HG02763 (cell line): ENCODE data around the gene FLNB.

Experiments
- ATAC-seq: cut with Tn5 transposase; IDR thresholded peaks from one replicate; pipeline ENCODE4 v1.9.1; 2021; ENCODE audit warnings: mild to moderate bottlenecking, moderate library complexity; ENCODE audit not compliant: unreplicated experiment

Gene FLNB

DNA sequence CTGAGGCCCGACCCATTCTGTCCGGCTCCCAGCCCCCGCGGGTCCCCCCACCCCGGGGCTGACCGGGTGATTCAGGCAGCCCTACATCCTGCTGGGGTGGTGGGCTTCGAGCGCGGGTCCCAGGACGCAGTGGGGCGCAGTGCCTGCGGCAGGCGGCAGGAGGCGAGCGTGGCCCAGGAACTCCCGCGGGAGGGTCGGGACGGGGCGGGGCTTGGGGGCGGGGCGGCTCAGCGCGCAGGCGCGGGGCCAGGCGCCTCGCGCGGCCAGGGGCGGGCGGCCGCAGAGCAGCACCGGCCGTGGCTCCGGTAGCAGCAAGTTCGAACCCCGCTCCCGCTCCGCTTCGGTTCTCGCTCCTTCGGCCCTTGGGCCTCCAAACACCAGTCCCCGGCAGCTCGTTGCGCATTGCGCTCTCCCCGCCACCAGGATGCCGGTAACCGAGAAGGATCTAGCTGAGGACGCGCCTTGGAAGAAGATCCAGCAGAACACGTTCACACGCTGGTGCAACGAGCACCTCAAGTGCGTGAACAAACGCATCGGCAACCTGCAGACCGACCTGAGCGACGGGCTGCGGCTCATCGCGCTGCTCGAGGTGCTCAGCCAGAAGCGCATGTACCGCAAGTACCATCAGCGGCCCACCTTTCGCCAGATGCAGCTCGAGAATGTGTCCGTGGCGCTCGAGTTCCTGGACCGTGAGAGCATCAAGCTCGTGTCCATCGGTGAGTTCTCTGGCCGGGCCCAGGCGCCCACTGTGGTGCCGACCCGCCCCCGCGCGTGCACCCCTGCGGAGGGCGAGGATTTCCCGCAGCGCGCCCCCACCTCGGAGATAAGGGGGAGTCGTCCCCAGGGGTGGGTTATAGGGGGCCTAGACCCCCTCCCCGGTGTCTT, at the start of gene FLNB:
Gene FLNB, plus strand, starts transcription at position 282 of the 885 bp plus-strand sequence. Its CDS starts 143 bp downstream, at position 425.
- ATAC-seq, result peak; percentile 59

- no peak for ATAC-seq
Measured at GRCh38 chr3:57958642-57959422, 49.4 kb upstream of the FLNB start.

DNA sequence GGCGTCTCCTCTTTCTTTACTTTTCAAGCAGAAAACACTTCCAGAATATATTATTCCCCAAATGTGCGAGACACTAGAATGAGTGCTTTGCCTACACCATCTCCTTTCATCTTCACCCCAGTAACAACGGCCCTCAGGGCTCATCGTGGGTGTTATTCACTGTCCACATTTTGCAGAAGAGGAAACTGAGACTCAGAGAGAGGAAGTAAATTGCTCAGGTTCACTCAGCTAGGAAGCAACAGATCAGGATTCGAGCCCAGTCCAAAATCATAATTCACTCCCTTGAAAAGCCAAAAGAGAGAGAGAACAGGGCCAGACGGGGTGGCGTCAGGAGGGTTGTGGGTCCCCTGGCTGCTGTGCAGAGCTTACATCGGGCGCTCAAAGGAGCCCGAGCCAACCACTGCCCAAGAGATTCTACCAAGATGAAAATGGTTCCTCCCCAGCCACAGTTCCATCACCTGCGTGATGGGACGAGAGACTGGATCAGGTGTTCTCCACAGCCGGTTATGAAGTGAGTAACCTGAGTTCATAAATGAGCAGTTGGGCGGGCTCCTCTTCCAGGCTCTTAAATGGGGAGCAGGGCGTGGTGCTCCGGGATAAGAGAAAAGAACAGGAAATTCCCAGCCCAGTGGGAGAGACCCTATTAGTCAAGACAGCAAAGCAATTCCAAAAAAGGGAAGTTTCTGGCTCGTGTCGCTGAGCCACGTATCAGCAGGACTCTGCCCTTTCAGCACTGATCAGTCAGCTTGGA, 48.6 kb upstream of the FLNB start:
- ATAC-seq, result no peak

DNA sequence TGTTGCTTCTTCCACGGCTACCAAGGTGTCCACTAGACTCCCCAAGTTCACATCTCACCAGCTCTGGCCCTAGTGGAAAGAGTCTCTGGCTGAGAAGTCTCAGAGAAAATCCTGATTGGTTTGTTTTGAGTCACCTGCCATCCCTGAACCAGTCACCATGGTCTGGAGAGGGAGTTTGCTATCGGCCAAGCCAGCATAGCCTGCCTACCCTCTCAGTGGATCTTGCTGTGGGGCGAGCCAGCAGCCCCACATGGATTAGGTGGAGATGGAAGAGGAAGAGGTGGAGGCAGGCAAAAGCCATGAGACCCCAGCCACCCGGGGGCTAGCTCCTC, 48.1 kb upstream of the FLNB start:
- ATAC-seq, result no peak

GRCh38 chr3:57961177-57961827, 46.9 kb upstream of the FLNB start:
- no peak for ATAC-seq

- ATAC-seq, result no peak
Measured at GRCh38 chr3:57961828-57962447, 46.3 kb upstream of the FLNB start.

DNA sequence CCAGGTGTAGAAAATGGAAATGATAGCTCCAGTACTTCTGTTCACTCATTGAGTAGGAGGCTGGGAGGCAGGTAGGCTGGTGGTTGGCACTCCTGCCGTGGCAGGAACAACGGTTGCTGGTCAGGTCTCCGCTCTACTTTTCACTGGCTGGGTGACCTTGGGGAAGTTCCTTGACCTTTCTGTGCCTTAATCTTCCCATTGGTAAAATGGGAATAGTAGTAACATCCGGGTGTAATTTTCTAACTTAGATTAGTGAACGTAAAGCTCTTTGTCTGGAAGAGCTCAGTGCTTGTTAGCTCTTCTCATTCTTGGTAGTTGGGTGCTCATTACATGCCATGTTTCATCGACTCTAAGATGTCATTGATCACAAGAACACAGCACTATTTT, 45.8 kb upstream of the FLNB start:
- no peak for ATAC-seq

DNA sequence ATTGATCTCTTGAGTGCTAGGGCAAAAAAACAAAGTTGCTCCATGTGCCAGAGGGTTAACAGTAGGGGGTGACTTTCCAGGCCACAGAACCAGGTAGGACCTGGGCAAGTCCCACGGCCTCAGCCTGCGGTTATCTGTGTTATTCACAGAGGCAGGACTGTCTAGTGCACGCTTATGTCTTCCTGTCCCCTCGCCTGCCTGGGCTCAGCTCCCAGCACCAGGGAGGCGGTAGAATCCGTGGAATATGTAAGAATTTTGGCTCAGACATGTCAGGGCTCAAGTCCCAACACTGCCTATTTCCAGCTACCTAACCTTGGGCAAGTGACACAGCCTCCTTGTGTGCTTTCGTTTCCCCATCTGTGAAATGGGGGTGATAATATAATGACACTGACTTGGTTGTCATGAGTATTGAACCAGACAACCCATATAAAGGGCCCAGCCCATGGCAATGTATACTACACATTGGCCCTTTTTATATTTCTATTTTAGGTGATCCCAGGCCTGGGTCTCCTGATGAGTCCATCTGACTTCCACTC, 44.3 kb upstream of the FLNB start:
- ATAC-seq, result no peak

GRCh38 chr3:57966829-57967228, 41.4 kb upstream of the FLNB start:
- ATAC-seq, result no peak

DNA sequence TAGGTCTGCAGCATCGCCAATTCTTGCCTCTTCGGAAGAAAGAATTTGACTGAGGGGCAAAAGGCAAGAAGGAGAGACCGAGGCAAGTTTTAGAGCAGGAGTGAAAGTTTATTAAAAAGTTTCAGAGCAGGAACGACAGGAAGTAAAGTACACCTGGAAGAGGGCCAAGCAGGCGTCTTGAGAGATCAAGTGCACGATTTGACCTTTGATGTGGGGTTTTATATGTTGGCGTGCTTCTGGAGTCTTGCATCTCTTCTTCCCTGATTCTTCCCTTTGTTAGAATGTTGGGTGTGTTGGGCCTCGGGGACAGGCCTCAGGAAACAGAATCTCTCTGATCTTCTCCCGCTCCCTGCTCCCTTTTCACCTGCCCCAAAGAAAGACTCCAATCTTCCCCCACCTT, 40.6 kb upstream of the FLNB start:
- ATAC-seq, result no peak

GRCh38 chr3:57968501-57968900, 39.7 kb upstream of the FLNB start:
- no peak for ATAC-seq

- ATAC-seq, result no peak
Measured at GRCh38 chr3:57971975-57972374, 36.2 kb upstream of the FLNB start.

DNA sequence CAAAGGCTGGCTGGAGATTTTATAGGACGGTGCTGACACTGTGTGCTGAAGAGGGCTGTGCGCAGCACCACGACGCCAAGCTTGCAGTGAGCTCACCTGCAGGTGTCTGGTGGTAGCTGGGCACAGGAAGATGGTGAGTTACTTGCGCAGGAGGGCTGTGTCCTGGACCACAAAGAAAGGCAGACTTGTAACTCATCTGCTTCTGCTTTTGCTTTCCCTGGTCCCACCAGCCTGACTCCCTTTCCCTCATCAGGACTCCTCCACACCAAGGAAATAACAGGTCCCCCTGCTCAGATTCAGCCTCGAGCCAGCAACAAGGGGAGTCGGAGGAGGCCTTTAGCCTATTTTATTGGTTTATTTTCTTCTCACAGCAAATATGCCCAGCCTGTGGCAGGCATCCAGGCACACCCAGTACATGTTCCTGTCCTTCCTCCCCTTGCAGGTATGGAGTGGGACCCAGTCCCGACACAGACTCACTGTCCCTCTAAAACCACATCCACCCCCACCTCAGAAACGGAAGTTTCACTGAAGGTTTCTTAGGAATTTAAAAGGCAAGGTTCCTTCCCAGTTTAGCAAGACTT, 35.6 kb upstream of the FLNB start:
- ATAC-seq, result no peak

GRCh38 chr3:57973715-57974477, 34.3 kb upstream of the FLNB start:
- no peak for ATAC-seq

DNA sequence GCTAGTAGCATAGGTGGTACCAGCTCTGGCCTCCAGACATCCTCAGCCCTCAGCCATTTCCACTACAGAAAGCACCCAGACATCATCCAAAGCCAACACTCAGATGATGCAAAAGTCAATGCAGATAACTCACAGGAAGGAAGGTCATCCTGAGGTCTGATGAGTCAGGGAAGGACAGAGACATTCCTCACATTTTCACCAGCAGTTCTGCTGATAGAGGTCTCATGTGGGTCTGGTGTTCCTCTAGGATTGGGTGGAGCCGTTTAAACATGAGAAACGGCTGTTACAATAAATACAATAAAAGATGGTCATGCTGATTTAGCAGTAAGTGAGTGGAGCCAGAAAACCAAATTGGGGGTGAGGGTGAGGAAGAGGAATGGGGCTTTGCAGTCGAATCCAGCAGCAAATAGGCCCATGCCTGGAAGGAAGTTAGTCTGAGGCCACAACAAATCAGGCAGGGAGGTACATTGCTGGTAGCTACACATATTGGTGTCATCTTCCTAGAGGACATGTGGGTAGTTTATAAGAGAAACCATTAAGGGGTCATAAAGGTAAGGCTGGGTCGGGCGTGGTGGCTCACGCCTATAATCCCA, 33.3 kb upstream of the FLNB start:
- ATAC-seq, result no peak

DNA sequence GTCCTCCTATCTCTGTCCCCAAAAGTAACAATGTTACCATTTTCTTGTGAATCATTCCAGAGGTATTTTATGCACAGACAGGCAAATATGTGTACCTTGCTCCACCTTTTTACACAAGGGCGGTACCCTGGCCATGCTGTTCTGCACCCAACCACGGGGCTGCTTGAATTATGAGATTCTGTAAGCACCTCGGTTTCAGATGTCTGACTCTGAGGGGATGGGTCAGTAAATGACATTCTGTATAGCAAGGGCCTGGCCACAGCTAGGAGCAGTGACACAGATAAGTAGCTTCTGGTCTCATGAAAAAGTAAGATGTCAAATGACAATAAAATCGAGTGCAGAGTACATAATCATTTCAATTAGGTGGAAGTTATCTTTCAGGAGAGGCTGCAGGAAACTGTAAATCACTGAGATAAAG, 30.4 kb upstream of the FLNB start:
- ATAC-seq, result no peak

DNA sequence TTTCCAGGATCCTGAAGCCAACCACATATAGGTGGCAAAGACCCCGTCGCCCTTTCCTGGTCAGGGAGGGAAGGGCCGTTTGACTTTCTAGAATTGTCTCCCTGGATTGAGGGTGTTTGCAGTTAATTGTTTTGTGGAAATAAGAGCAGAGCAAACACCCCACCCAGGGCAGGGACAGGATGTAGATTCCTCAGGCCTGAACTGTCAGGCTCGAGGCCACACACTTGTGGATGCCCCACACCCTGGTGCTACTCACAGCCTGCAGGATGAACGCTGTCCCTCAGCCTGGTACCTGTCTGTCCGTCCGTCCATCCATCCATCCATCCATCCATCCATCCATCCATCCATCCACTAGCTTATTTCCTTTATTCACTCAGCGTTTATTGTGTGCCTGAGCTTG, 29.9 kb upstream of the FLNB start:
- no peak for ATAC-seq

DNA sequence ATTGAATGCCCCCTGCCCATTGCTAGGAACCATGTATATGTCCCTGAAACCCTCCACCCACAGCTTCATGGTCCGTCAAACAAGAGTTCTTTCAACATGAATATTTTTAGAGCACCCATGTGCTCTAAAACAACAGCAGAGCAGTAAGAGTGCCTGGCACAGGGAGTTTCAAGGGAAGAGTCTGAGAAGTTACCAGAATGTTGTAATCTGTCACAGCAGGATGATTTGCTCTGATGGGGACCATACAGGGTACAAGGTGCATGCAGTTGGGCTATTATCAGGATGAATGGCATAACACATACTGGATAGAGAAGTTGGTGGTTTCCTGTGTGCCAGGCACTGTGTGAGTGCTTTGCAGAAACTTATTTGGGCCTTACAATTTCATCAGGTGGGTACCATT, 27.8 kb upstream of the FLNB start:
- ATAC-seq, result no peak
